PC-3 (cell line): Measurements from ENCODE around the gene MYO3B.

Experiments
- EZH2phosphoT487 ChIP-seq: fragments of 300-600 bp; sonication (generic); IDR thresholded peaks from 2 replicates; pipeline ENCODE4 v1.6.1; 2018; ENCODE audit warnings: mild to moderate bottlenecking, antibody characterized with exemption, low read length, borderline replicate concordance
- TF ChIP-seq, protein P1 (sequence below): fragments of 300-600 bp; sonication (generic); conservative IDR thresholded peaks from 2 replicates; pipeline ENCODE4 v1.5.1; 2017; ENCODE audit warnings: antibody characterized with exemption, low read depth, mild to moderate bottlenecking, low read length

- TF ChIP-seq EZH2phosphoT487, result no peak
- TF ChIP-seq, protein P1, sequence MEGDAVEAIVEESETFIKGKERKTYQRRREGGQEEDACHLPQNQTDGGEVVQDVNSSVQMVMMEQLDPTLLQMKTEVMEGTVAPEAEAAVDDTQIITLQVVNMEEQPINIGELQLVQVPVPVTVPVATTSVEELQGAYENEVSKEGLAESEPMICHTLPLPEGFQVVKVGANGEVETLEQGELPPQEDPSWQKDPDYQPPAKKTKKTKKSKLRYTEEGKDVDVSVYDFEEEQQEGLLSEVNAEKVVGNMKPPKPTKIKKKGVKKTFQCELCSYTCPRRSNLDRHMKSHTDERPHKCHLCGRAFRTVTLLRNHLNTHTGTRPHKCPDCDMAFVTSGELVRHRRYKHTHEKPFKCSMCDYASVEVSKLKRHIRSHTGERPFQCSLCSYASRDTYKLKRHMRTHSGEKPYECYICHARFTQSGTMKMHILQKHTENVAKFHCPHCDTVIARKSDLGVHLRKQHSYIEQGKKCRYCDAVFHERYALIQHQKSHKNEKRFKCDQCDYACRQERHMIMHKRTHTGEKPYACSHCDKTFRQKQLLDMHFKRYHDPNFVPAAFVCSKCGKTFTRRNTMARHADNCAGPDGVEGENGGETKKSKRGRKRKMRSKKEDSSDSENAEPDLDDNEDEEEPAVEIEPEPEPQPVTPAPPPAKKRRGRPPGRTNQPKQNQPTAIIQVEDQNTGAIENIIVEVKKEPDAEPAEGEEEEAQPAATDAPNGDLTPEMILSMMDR, result no peak
Observed at GRCh38 chr2:170530284-170530745, 352.4 kb downstream of the MYO3B start.
